Mesenchymal stem cell (in vitro differentiated cells and primary cell): ENCODE results near the gene MALT1.

Source experiments
- DNase-seq: peaks from one replicate; pipeline ENCODE4 v3.0.0-alpha.2; 2013
- H2AFZ ChIP-seq: one replicate; pipeline ENCODE4 v1.6.1; 2013; ENCODE audit warnings: low read depth, mild to moderate bottlenecking, control low read depth, inconsistent platforms, low read length, moderate library complexity
- H2AK5ac ChIP-seq: 2 replicates; pipeline ENCODE4 v1.6.1; 2013; ENCODE audit warnings: low read length, moderate library complexity, mild to moderate bottlenecking, inconsistent platforms; ENCODE audit not compliant: severe bottlenecking
- H2BK120ac ChIP-seq: one replicate; pipeline ENCODE4 v1.6.1; 2013; ENCODE audit warnings: low read depth, mild to moderate bottlenecking, inconsistent platforms, low read length, moderate library complexity
- H2BK12ac ChIP-seq, 2 experiments: one replicate each; pipeline ENCODE4 v1.6.1; 2013; ENCODE audit warnings: inconsistent platforms in 2 of 2, low read length in 2 of 2, mild to moderate bottlenecking in 2 of 2, moderate library complexity in 2 of 2, control low read depth in 1 of 2
- H2BK15ac ChIP-seq: one replicate; pipeline ENCODE4 v1.6.1; 2013; ENCODE audit warnings: mild to moderate bottlenecking, low read depth, inconsistent platforms; ENCODE audit not compliant: poor library complexity, severe bottlenecking
- H2BK5ac ChIP-seq: 2 replicates; pipeline ENCODE4 v1.6.1; 2013; ENCODE audit warnings: low read depth, mild to moderate bottlenecking, low read length, control low read depth, inconsistent platforms; ENCODE audit not compliant: poor library complexity, severe bottlenecking
- H3K14ac ChIP-seq, 2 experiments: one replicate each; pipeline ENCODE4 v1.6.1; 2013; ENCODE audit warnings: inconsistent platforms in 2 of 2, low read length in 2 of 2, control low read depth in 1 of 2, mild to moderate bottlenecking in 1 of 2, moderate library complexity in 1 of 2
- H3K18ac ChIP-seq, 2 experiments: one replicate each; pipeline ENCODE4 v1.6.1; 2013; ENCODE audit warnings: inconsistent platforms in 2 of 2, low read length in 2 of 2, control low read depth in 1 of 2, low read depth in 1 of 2, mild to moderate bottlenecking in 1 of 2
- H3K23ac ChIP-seq, 2 experiments: one replicate each; pipeline ENCODE4 v1.6.1; 2013; ENCODE audit warnings: inconsistent platforms in 2 of 2, low read length in 2 of 2, mild to moderate bottlenecking in 2 of 2, moderate library complexity in 2 of 2, control low read depth in 1 of 2
- H3K27ac ChIP-seq: 2 replicates; pipeline ENCODE4 v1.5.1; 2013; ENCODE audit warnings: mild to moderate bottlenecking, moderate library complexity, low read length, control low read depth, inconsistent platforms; ENCODE audit not compliant: poor library complexity, severe bottlenecking
- H3K27me3 ChIP-seq, 2 experiments: 2 replicates each; pipeline versions ENCODE4 v1.6.1 to v1.7.0; 2013; ENCODE audit warnings: low read length in 2 of 2, mild to moderate bottlenecking in 2 of 2, moderate library complexity in 2 of 2, control low read depth in 1 of 2, inconsistent platforms in 1 of 2; ENCODE audit not compliant: control insufficient read depth in 1 of 2, insufficient read depth in 1 of 2
- H3K36me3 ChIP-seq, 2 experiments: 2 replicates each; pipeline versions ENCODE4 v1.6.1 to v1.7.0; 2013; ENCODE audit warnings: low read length in 2 of 2, control low read depth in 1 of 2, inconsistent platforms in 1 of 2, low read depth in 1 of 2, mild to moderate bottlenecking in 1 of 2; ENCODE audit not compliant: insufficient read depth in 2 of 2, control insufficient read depth in 1 of 2
- H3K4ac ChIP-seq, 2 experiments: one replicate each; pipeline ENCODE4 v1.6.1; 2013; ENCODE audit warnings: inconsistent platforms in 2 of 2, low read length in 2 of 2, mild to moderate bottlenecking in 2 of 2, moderate library complexity in 2 of 2, control low read depth in 1 of 2, low read depth in 1 of 2
- H3K4me1 ChIP-seq: 2 replicates; pipeline ENCODE4 v1.6.1; 2013; ENCODE audit warnings: low read depth, low read length, control low read depth; ENCODE audit not compliant: control insufficient read depth, insufficient read depth
- H3K4me2 ChIP-seq: 2 replicates; pipeline ENCODE4 v1.6.1; 2013; ENCODE audit warnings: low read length, mild to moderate bottlenecking, inconsistent platforms; ENCODE audit not compliant: poor library complexity, severe bottlenecking
- H3K4me3 ChIP-seq, 2 experiments: 2 replicates each; pipeline versions ENCODE4 v1.5.1 to v1.7.0; 2013; ENCODE audit warnings: low read length in 2 of 2, mild to moderate bottlenecking in 2 of 2, control low read depth in 1 of 2, low read depth in 1 of 2; ENCODE audit not compliant: insufficient read depth in 1 of 2
- H3K79me1 ChIP-seq: replicated peaks from 2 replicates; pipeline ENCODE4 v1.6.1; 2013; ENCODE audit warnings: mild to moderate bottlenecking, control low read depth, low read length, inconsistent platforms; ENCODE audit not compliant: poor library complexity, severe bottlenecking
- H3K9ac ChIP-seq: 2 replicates; pipeline ENCODE4 v1.7.0; 2013; ENCODE audit warnings: mild to moderate bottlenecking, low read length, moderate library complexity
- H3K9me3 ChIP-seq: 2 replicates; pipeline ENCODE4 v1.7.0; 2013; ENCODE audit warnings: mild to moderate bottlenecking, low read length; ENCODE audit not compliant: control insufficient read depth
- H4K8ac ChIP-seq: one replicate; pipeline ENCODE4 v1.6.1; 2013; ENCODE audit warnings: inconsistent platforms, mild to moderate bottlenecking, low read length, moderate library complexity
- H4K91ac ChIP-seq: one replicate; pipeline ENCODE4 v1.6.1; 2013; ENCODE audit warnings: mild to moderate bottlenecking, low read length, inconsistent platforms
- WGBS: methylation state at CpG from one replicate; pipeline ENCODE4 v1.1.7; 2013; ENCODE audit warnings: mixed read lengths; 5-methylcytosine and 5-hydroxymethylcytosine counted together

The MALT1 gene

DNA sequence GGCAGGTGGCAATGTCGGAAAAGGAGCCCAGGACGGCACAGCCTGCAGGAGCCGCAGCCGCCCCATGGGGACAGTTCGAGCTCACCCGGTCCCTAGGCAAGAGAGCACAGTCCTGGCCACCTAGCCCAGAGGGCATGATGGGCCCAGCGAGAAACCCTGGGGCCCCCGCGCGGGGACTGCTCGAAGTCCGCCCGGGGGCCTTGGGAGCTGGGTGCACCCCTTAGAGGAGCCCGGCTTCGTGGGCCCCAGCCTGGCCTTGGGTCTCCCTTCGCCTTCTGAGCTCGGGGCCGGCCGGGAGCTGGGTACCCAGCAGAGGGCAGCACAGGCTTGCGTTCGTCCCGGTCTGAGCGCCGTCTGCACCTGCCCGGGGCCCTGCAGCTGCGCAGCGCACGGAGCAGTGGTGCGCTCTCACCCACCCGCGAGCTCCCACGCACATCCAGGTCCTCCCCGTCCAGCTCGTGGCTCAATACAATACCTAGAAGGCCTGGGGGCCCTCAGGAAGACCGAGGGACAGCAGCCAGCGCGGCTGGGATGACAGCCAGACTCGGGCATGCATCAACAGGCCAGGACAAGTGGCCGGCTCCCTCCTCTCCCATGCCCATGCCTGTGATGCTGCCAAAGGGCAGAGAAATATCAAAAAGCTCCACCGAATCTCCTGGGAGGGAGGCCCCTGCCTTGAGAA is 97.2 kb downstream of the MALT1 start:
- Histone ChIP-seq H3K4me2 (peak overlapping the region; percentile 96), H3K18ac (no peak overlapping the region), H2AK5ac (no peak overlapping the region), H3K27ac (no peak overlapping the region), H2BK5ac (no peak overlapping the region), H4K91ac (peak overlapping the region; percentile 29), H3K9me3 (no peaks in the 10 kb centered on the region), H3K23ac (no peak overlapping the region), H2BK15ac (no peak overlapping the region), H2AFZ (peak overlapping the region; percentile 68), H3K79me1 (no peaks in the 10 kb centered on the region), H2BK120ac (no peak overlapping the region), H3K27me3 (peaks cover 31 to 73% of the 10 kb centered on the region in 2 experiments), H4K8ac (peak overlapping the region; percentile 9), H3K4me3 (peak overlapping the region; percentile 48 to 62), H3K36me3 (no peaks in the 10 kb centered on the region), H3K4ac (no peak overlapping the region), H3K9ac (no peak overlapping the region), H3K14ac (no peak overlapping the region), H2BK12ac (no peak overlapping the region), H3K4me1 (peaks cover 9% of the 10 kb centered on the region)
- WGBS, result 14% methylated on average over 40 of the region's 40 CpGs
- DNase-seq, result peak; percentile 60

DNA sequence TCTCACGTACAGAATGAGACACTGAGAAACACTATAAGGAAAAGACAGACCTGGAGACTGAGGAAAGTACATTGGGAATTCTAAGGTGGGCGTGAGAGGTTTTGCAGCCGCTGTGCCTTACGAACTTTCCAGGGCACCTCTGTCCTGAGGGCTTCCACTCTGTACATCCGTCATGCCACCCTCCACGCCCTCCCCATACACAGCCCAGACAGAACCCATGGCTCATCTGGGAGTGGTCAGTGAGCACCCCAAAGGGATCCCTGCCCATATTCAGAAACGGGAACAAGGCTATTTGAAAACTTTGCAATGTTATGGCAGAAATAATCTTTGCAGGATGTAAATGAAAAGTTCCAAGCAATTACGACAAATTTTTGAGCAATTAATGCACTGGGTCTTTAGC is 98.1 kb downstream of the MALT1 start:
- H4K91ac ChIP-seq, result no peak overlapping the region
- H3K4ac ChIP-seq, result no peak overlapping the region
- H4K8ac ChIP-seq, result no peak overlapping the region
- H2BK15ac ChIP-seq, result no peak overlapping the region
- H3K18ac ChIP-seq, result no peak overlapping the region
- H3K79me1 ChIP-seq, result no peaks in the 10 kb centered on the region
- H2AK5ac ChIP-seq, result no peak overlapping the region
- no peak for DNase-seq
- H3K9ac ChIP-seq, result no peak overlapping the region
- H2BK12ac ChIP-seq, result no peak overlapping the region
- H2BK5ac ChIP-seq, result no peak overlapping the region
- no peak overlapping the region for H3K27ac ChIP-seq
- H3K4me1 ChIP-seq, result peaks cover 9% of the 10 kb centered on the region
- 82% methylated on average over 8 of the region's 8 CpGs for WGBS
- H2BK120ac ChIP-seq, result no peak overlapping the region
- no peak overlapping the region for H3K4me3 ChIP-seq
- H3K9me3 ChIP-seq, result no peaks in the 10 kb centered on the region
- no peak overlapping the region for H3K23ac ChIP-seq
- no peak overlapping the region for H3K4me2 ChIP-seq
- H3K36me3 ChIP-seq, result no peaks in the 10 kb centered on the region
- peaks cover 31 to 70% of the 10 kb centered on the region in 2 experiments for H3K27me3 ChIP-seq
- H2AFZ ChIP-seq, result no peak overlapping the region
- no peak overlapping the region for H3K14ac ChIP-seq

DNA sequence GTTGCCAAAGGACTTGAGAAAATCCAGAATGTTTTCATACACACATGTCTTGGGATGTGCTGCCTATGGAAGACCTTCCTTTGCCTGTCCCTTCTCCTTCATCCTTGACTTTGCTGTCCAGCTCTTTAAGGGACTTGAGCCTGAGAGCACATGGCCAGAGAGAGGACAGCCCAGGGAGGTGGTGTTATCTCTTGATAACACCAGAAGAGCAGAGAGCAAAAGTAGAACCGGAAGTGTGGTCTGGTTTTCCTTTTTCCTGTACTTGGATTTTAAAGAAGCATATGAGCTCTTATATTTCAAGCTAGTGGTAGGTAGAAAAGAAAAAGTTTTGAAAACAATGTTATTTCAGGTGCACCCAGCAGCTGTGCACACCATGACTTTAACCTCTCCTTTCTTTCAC is 99.3 kb downstream of the MALT1 start:
- H2BK12ac ChIP-seq, result no peak overlapping the region
- H3K79me1 ChIP-seq, result no peaks in the 10 kb centered on the region
- H2AK5ac ChIP-seq, result no peak overlapping the region
- H3K4ac ChIP-seq, result no peak overlapping the region
- no peak overlapping the region for H3K27ac ChIP-seq
- H2BK5ac ChIP-seq, result no peak overlapping the region
- H3K4me2 ChIP-seq, result no peak overlapping the region
- peaks cover 9% of the 10 kb centered on the region for H3K4me1 ChIP-seq
- no peak overlapping the region for H2AFZ ChIP-seq
- no peak overlapping the region for H3K14ac ChIP-seq
- H3K23ac ChIP-seq, result no peak overlapping the region
- no peak for DNase-seq
- no peak overlapping the region for H3K4me3 ChIP-seq
- no peaks in the 10 kb centered on the region for H3K9me3 ChIP-seq
- H2BK15ac ChIP-seq, result no peak overlapping the region
- no peak overlapping the region for H2BK120ac ChIP-seq
- no peak overlapping the region for H3K9ac ChIP-seq
- H3K36me3 ChIP-seq, result no peaks in the 10 kb centered on the region
- WGBS, result 64% methylated on average over 1 of the region's 1 CpG
- H4K91ac ChIP-seq, result no peak overlapping the region
- H3K18ac ChIP-seq, result no peak overlapping the region
- peaks cover 22 to 61% of the 10 kb centered on the region in 2 experiments for H3K27me3 ChIP-seq
- H4K8ac ChIP-seq, result no peak overlapping the region

GRCh38 chr18:58772161-58772560 is 100.9 kb downstream of the MALT1 start:
- Histone ChIP-seq H3K18ac (no peak overlapping the region), H2AK5ac (no peak overlapping the region), H3K4me1 (peaks cover 9% of the 10 kb centered on the region), H3K23ac (no peak overlapping the region), H3K27me3 (peaks cover 12 to 48% of the 10 kb centered on the region in 2 experiments), H3K27ac (no peak overlapping the region), H2BK15ac (no peak overlapping the region), H4K91ac (no peak overlapping the region), H2BK120ac (no peak overlapping the region), H3K4ac (no peak overlapping the region), H3K9me3 (no peaks in the 10 kb centered on the region), H2BK12ac (no peak overlapping the region), H3K4me3 (no peak overlapping the region), H3K9ac (no peak overlapping the region), H3K14ac (no peak overlapping the region), H3K36me3 (no peaks in the 10 kb centered on the region), H4K8ac (no peak overlapping the region), H3K4me2 (no peak overlapping the region), H3K79me1 (no peaks in the 10 kb centered on the region), H2AFZ (no peak overlapping the region), H2BK5ac (no peak overlapping the region)
- no peak for DNase-seq
- 58% methylated on average over 3 of the region's 4 CpGs for WGBS
